Measurements from ENCODE around the gene TSC22D1.

The TSC22D1 gene

GRCh38 chr13:44422755-44423643, 153.1 kb downstream of the TSC22D1 start:
- peak; percentile 32 for DNase-seq

DNA sequence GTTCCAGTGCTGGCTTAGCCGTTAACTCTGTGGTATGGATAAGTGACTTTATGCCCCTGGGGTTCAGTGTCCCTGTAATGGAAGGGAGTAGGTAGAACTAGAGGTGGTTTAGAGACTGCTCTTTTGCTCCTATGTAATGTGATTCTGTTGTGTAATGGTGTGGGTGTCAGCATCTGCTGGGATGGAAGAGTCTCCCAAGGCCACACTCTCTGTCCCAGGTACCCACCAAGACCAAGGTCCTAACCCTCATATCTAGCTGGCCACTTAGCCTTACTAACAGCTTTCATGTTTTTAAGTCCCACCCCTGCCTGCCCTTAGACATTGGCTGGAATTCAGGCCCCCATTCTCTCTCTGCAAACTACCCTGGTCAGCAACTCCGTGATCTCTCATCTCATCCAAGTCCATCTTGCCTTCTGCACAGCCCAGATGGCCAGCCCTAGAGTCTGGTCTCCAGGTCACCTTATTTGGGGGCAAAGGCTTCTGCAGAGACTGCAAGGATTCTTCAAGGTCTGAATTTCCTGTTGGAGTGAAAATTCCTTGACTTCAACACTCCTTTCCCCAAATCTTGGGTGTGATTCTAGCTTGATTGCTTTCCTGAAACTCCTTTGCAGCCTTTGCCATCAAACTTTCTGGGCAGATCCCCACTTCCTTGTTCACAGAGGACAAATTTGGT, 154.1 kb downstream of the TSC22D1 start:
- DNase-seq, result no peak

DNA sequence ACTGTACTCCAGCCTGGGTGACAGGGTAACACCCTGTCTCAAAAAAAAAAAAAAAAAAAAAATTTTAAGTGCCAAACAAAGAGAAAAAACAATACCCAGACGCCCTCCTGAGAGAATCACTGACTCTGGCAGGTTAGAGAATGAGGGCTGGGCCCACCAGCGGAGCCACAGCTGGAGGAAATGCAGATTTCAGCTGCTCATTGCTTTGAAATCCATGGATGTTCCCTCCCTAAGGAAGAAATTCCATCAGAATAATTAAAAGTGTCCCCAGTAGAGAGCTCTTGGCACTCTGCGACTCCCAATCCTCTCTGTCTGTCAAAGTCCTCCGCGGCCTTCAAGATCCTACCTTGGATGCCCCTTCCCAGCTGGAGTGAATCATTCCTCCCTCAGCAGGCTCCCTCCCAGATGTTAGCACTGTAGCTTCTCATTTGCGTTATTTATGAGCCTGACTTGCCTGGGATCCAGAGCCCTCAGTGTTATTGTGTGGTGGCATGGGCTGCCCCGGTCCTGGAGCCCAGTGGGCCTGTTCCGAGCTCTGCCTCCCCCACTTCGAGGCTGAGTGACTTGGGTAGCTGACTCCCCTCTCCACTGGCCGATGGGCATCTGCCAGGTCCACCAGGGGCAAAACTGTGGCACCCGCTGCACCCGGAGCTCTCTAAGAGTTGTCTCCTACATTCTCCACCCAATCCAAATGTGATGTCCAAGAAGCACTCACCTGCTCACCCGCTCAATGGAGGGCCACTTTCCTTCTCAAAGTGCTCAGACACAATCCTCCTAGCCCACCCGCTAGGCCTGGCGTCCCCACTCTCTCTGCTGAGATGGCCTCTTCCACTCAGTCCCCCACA, 155.5 kb downstream of the TSC22D1 start:
- DNase-seq, result no peak

DNA sequence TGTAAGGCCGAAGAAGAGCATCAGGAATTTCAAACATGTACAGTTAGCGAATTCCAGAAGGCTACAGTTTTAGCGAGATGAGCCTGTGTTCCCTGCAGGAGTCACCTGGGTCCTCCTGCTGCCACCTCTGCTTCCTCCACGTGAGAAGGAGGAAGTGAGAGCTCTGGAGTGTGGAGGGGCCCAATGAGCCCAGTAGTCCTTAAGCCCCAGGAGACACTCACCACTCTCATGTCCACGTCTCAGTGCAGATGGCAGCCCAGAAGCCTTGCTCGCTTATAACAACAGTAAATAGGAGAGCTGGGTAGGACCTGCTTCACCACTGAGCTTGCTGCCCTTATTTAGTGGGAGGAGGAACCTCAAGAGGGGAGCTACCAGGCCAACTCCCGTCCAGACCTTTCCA, 158.3 kb downstream of the TSC22D1 start:
- no peak for DNase-seq

- DNase-seq, result no peak
These were observed 158.7 kb downstream of the TSC22D1 start for GRCh38 chr13:44417446-44417845.

DNA sequence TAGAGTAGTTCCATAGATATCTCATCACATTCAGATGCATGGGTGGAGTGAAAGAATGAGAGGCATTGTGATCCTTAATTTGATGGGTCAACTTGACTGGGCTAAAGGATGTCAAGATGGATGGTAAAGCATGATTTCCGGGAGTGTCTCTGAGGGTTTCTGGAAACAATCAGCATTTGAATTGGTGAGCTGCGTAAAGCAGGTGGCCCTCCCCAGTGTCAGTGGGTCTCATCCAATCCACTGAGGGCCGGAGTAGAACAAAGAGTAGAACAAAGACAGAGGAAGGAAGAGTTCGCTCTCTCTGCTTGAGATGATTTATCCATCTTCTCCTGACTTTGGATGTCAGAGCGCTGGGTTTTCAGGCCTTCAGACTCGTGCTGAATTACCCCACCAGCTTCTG, 159.4 kb downstream of the TSC22D1 start:
- no peak for DNase-seq

- DNase-seq, result no peak
These were observed 159.8 kb downstream of the TSC22D1 start for GRCh38 chr13:44416301-44416700.

DNA sequence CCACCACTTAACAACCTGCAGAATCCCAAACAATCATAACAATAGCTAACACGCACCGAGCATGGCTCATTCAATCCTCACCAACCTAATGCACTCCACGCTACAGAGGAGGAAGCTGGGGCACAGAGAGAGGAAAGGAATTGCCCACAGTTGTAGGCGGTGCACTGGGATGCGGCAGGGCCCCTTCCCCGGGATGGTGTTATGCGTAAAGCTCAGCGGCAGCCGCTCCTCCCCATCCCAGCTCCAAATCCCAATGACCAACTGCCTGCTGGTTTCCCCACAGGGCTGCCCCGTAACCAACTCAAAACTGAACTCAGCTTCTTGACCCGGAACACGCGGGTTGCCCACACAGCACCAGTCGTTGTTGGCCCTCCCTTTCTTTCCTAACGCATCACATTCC, 160.3 kb downstream of the TSC22D1 start:
- no peak for DNase-seq

DNA sequence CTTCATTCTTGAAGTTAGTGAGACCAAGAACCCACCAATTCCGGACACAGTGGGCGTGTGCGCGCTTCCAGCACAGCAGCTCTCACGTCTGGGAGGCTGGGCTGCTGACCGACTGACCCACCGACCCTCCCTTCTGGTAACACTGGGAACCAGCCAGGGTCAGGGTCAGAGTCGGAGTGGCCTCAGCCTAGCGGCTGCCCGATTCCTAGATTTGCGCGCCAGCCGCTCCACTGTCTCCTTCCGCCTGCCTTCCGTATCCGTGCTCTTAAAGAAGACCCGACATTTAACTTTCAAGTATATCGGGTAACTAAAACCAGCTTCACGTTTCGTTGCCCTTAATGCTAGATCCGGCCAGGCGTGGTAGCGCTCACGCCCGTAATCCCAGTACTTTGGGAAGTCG, 161.4 kb downstream of the TSC22D1 start:
- no peak for DNase-seq

GRCh38 chr13:44413095-44413494, 163.0 kb downstream of the TSC22D1 start:
- DNase-seq, result no peak

- DNase-seq, result no peak
These were observed 163.7 kb downstream of the TSC22D1 start for GRCh38 chr13:44412346-44412935.

GRCh38 chr13:44411841-44412240, 164.3 kb downstream of the TSC22D1 start:
- no peak for DNase-seq

- DNase-seq, result no peak
These were observed 165.7 kb downstream of the TSC22D1 start for GRCh38 chr13:44410328-44410859.

DNA sequence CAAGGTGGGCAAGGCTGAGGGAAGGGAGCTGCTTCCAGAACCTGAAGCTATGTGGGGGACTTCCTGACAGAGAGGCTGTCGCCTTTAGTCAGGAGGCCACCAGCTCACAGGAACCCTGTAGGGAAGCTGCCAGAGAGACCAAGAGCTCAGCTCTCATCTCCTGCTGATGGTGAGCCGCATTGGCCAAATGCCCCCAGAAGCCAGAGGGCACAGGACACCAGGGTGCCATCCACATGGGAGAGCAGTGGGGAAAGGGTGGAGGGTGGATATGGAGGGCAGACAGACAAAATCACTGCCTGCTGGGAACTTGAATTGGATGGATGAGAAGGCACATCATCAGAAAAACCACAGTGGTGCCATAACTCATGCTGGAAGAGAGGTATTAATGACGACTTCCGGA, 166.5 kb downstream of the TSC22D1 start:
- DNase-seq, result no peak

DNA sequence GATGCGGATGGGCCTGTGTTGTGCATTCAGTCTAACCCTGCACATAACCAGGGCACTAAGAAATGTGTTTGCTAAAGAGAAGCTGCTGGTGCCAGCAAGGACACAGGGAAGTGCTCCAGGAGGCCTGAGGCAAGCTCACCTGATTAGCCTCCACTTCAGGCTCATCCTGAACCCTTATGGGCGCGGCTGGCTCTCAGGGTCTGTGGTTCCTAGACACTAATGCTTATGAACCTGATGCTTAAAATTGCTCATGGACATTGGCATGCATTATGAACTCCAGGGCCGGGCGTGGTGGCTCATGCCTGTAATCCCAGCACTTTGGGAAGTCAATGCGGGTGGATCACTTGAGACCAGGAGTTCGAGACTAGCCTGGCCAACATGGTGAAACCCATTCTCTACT, 168.2 kb downstream of the TSC22D1 start:
- DNase-seq, result no peak

DNA sequence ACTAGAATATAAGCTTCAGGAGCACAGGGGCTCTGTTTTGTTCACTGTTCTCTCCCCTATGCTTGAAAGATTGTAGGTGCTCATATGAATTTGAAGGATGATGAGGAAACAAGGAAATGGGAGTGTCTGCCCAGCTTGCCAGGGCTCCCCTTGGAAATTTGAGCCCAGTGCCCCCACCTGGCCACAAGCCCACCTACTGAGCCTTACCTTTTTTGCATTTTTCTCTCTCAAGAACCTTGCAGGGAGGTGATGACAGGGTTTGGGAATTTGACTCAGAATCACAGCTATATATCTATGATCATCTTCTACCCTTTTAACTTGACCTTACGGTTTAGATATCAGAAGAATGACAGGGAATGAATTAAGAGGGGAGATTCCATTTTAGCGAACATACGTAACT, 168.8 kb downstream of the TSC22D1 start:
- no peak for DNase-seq

GRCh38 chr13:44406617-44407016, 169.5 kb downstream of the TSC22D1 start:
- no peak for DNase-seq

DNA sequence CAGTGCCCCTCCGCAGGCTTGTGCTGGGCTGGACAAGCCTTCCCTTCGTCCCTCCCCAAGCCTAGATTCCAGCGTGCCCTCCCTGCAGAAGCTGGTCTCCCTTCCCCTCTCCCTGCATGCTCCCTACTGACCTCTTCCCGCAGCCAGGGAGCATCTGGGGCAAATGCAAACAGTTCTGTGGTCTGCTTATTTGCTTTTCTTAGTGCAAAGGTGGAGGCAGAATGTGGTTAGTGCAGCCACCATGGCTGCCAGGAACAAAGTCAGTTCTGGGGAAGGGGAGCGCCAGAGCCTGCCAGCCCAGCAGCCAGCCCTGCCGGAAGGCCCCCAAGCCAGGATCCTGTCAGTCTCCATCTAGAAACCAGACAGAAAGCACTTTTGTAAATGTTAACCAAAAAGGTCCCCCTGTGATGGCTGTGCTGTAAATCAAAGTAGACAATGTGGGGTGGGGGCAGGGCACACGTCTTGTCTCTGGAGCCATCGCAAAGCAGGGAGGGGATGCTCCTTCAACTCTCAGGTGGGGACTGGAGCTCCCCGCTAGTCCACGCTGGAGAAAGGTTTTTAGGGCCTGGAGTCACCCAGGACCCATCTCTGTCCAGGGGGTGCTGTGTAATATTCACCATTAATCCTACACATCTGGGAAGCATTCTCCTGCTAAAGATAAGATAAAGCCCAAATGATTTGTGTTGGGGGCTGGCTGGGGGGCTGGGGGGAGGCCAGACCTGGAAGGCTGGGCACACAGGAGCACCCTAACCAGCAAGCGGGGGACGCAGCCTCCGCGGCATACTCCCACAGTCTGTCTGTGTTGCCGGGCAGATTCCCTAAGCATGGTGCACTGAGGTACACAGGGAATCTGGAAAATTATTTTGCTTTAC, 171.6 kb downstream of the TSC22D1 start:
- peak; percentile 48 for DNase-seq

- DNase-seq, result no peak
These were observed 172.6 kb downstream of the TSC22D1 start for GRCh38 chr13:44403461-44404056.

- DNase-seq, result no peak
These were observed 173.2 kb downstream of the TSC22D1 start for GRCh38 chr13:44402899-44403445.

DNA sequence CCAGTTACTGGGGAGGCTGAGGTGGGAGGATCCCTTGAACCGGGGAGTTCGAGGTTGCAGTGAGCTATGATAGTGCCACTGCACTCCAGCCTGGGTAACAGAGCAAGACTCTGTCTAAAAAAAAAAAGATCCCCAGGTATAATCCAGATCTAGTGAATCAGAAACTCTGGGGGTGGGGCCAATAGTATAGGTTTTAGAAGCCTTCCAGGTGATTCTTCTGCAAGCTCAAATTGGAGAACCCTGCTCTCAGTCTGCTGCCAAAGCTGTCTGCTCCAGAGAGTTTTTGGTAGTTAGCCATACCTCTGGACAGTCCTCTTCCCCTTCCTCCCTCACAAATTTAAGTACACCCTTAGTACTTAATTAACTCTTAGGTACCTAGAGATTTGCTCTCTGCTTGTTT, 174.6 kb downstream of the TSC22D1 start:
- no peak for DNase-seq
